HEK293T (cell line): ENCODE data around the gene TM4SF20.

ENCODE experiments used
- ELF4 ChIP-seq: fragments of 450-650 bp; IDR thresholded peaks from 2 replicates; pipeline ENCODE4 v1.6.1; 2017; ENCODE audit warnings: antibody characterized with exemption
- SUZ12 ChIP-seq: fragments of 450-650 bp; IDR thresholded peaks from 2 replicates; pipeline ENCODE4 v1.6.1; 2016; ENCODE audit warnings: mild to moderate bottlenecking

DNA sequence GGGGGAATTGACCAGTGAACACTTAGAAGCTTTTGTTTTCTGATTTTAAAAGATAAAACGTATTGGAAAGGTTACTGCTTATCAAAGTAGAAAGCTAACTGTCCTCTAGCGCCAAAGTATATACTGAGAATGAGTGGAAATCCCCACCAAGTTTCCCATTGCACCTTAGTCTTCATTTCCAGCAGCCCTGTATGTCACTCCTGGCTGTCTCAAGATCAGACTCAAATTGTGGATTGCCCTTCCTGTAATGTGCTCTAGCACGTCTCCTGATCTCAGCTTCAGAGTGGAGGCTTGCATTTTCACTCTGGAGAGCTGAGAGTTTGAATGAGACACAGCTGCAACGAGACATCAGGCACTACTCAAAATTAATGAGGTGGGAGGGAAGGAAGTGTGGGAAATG is 27.5 kb downstream of the TM4SF20 start:
- TF ChIP-seq ELF4 (no peak), SUZ12 (no peak)
